SU-DHL-6 (cell line): Measurements from ENCODE around the gene REXO1.

Source experiments
- H2AFZ ChIP-seq: fragments of 200-600 bp; sonication (generic); 2 replicates; pipeline ENCODE4 v1.6.1; 2014; ENCODE audit warnings: low read depth, mild to moderate bottlenecking, moderate library complexity, mixed read lengths, antibody characterized with exemption, low read length; ENCODE audit not compliant: severe bottlenecking
- H3F3A ChIP-seq: fragments of 200-600 bp; shearing (Covaris generic); 2 replicates; pipeline ENCODE4 v1.6.0; 2016; ENCODE audit warnings: antibody characterized with exemption, mild to moderate bottlenecking; ENCODE audit not compliant: insufficient read depth
- H3K27ac ChIP-seq: fragments of 200-600 bp; sonication (generic); 2 replicates; pipeline ENCODE4 v1.5.1; 2016; ENCODE audit warnings: low read depth, mild to moderate bottlenecking, low read length, moderate library complexity, mixed read lengths
- H3K27me3 ChIP-seq: fragments of 200-600 bp; sonication (generic), shearing (Covaris generic); 2 replicates; pipeline ENCODE4 v1.6.0; 2014; ENCODE audit warnings: mild to moderate bottlenecking, low read length
- H3K36me3 ChIP-seq: fragments of 200-600 bp; sonication (generic); 2 replicates; pipeline ENCODE4 v1.6.1; 2014; ENCODE audit warnings: mild to moderate bottlenecking, low read length, mixed read lengths
- H3K4me2 ChIP-seq: fragments of 300-600, 200-600 bp; shearing (Covaris generic), sonication (generic); 2 replicates; pipeline ENCODE4 v1.6.0; 2014; ENCODE audit warnings: low read length, low read depth, mild to moderate bottlenecking; ENCODE audit not compliant: poor library complexity, severe bottlenecking
- H3K4me3 ChIP-seq: fragments of 200-600 bp; sonication (generic); 2 replicates; pipeline ENCODE4 v1.5.1; 2014; ENCODE audit warnings: antibody characterized with exemption, low read length, mild to moderate bottlenecking, mixed read lengths; ENCODE audit not compliant: insufficient read depth, poor library complexity, severe bottlenecking
- H3K79me2 ChIP-seq: fragments of 200-600 bp; sonication (generic); 2 replicates; pipeline ENCODE4 v1.6.1; 2014; ENCODE audit warnings: mild to moderate bottlenecking, low read length, moderate library complexity; ENCODE audit not compliant: insufficient read depth
- H3K9ac ChIP-seq: fragments of 200-600 bp; sonication (generic); 2 replicates; pipeline ENCODE4 v1.7.0; 2014; ENCODE audit warnings: mild to moderate bottlenecking, low read length
- H3K9me2 ChIP-seq: fragments of 200-600 bp; sonication (generic); replicated peaks from 2 replicates; pipeline ENCODE4 v1.6.1; 2014; ENCODE audit warnings: low read length; ENCODE audit not compliant: insufficient read depth
- H3K9me3 ChIP-seq: fragments of 200-600 bp; sonication (generic); 2 replicates; pipeline ENCODE4 v1.6.1; 2014; ENCODE audit warnings: low read length, mixed read lengths; ENCODE audit not compliant: insufficient read depth
- H4K20me1 ChIP-seq: fragments of 200-600 bp; sonication (generic); 2 replicates; pipeline ENCODE4 v1.6.1; 2014; ENCODE audit warnings: low read depth, mild to moderate bottlenecking, antibody characterized with exemption, low read length, moderate library complexity, mixed read lengths
- CTCF ChIP-seq: fragments of 200-600 bp; sonication (generic); IDR thresholded peaks from one replicate; pipeline ENCODE4 v1.5.1; 2017; ENCODE audit warnings: antibody characterized with exemption, mild to moderate bottlenecking, low read length, moderate library complexity; ENCODE audit not compliant: insufficient read depth, poor library complexity, severe bottlenecking
- EZH2phosphoT487 ChIP-seq: fragments of 200-600 bp; sonication (generic), shearing (Covaris generic); conservative IDR thresholded peaks from 2 replicates; pipeline ENCODE4 v1.6.1; 2018; ENCODE audit warnings: mild to moderate bottlenecking, antibody characterized with exemption, low read length, moderate library complexity, mixed read lengths

Gene REXO1

GRCh38 chr19:1832046-1832663 lies 16.1 kb downstream of the REXO1 start:
- Histone ChIP-seq H3K9me3 (no peaks in the 10 kb centered on the region), H3K79me2 (peaks cover 43% of the 10 kb centered on the region), H3K9me2 (no peaks in the 10 kb centered on the region), H2AFZ (no peak overlapping the region), H3K27ac (no peak overlapping the region), H3K36me3 (no peaks in the 10 kb centered on the region), H3F3A (no peaks in the 10 kb centered on the region), H3K4me3 (no peak overlapping the region), H3K9ac (no peak overlapping the region), H4K20me1 (peaks cover 4% of the 10 kb centered on the region; the same call in 1 of the 2 replicates), H3K27me3 (no peaks in the 10 kb centered on the region), H3K4me2 (no peak overlapping the region)
- TF ChIP-seq CTCF (no peak), EZH2phosphoT487 (no peak)

GRCh38 chr19:1830978-1831377 lies 17.3 kb downstream of the REXO1 start:
- Histone ChIP-seq H3K79me2 (peaks cover 31% of the 10 kb centered on the region), H3K36me3 (no peaks in the 10 kb centered on the region), H4K20me1 (no peaks in the 10 kb centered on the region; the same call in 1 of the 2 replicates), H3K9ac (no peak overlapping the region), H2AFZ (no peak overlapping the region), H3K9me2 (no peaks in the 10 kb centered on the region), H3K27ac (no peak overlapping the region), H3K27me3 (no peaks in the 10 kb centered on the region), H3K4me3 (no peak overlapping the region), H3K9me3 (no peaks in the 10 kb centered on the region), H3K4me2 (no peak overlapping the region), H3F3A (no peaks in the 10 kb centered on the region)
- TF ChIP-seq CTCF = no peak

GRCh38 chr19:1830568-1830967 lies 17.7 kb downstream of the REXO1 start:
- H3K27me3 ChIP-seq = no peaks in the 10 kb centered on the region
- H3K9me2 ChIP-seq = no peaks in the 10 kb centered on the region
- no peaks in the 10 kb centered on the region for H3F3A ChIP-seq
- H3K9ac ChIP-seq = no peak overlapping the region
- no peak overlapping the region for H3K4me3 ChIP-seq
- peaks cover 27% of the 10 kb centered on the region for H3K79me2 ChIP-seq
- H3K9me3 ChIP-seq = no peaks in the 10 kb centered on the region
- no peaks in the 10 kb centered on the region; the same call in 1 of the 2 replicates for H4K20me1 ChIP-seq
- no peak overlapping the region for H2AFZ ChIP-seq
- no peak overlapping the region for H3K4me2 ChIP-seq
- H3K27ac ChIP-seq = no peak overlapping the region
- no peaks in the 10 kb centered on the region for H3K36me3 ChIP-seq
- TF ChIP-seq EZH2phosphoT487 (no peak), CTCF (no peak)
